ENCODE measurements around the gene INSYN2A.

Gene INSYN2A

DNA sequence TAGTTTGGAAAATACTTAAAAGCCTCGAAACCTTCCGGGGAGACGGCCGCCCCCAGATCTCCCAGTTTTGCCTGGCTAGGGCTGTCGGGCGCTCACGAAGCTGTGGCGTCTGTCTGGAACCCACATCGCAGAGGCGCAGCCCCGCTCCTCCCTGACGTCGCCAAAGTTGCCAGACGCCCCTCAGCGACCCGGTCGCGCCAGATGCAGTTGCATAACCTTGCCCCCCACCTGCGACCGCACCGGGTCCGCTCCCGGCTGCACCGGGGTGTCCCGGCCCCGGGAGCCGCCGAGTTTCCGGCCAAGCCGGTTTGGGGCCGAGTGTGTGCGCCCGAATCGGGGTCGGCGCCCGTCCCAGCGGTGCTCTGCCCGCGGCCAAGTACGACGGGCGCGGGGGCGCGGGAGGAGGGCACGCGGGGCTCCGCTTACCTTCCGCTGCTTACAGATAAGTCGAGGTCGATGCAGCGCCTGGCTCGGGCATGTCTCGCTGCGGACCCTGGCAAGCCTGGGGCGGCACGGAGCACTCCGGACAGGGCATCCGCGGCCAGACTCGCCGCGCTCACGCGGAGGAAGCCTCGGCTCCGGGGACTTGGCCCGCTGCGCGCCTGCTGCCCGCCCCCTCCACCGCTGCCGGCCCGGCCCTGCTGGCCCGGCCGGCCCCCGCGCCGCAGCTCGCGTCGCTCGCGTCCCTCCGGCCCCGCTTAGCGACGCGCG is 665 bp downstream of the INSYN2A start:
- DNase-seq (ENCODE audit: low spot score) = peak; percentile 76

GRCh38 chr10:127195041-127195506 is 1.3 kb downstream of the INSYN2A start:
- DNase-seq (ENCODE audit: low spot score) = peak; percentile 68

- no peak for DNase-seq (ENCODE audit: low spot score)
Measured at GRCh38 chr10:127194599-127194998, 1.8 kb downstream of the INSYN2A start.

- DNase-seq (ENCODE audit: low spot score) = no peak
Measured at GRCh38 chr10:127194111-127194510, 2.3 kb downstream of the INSYN2A start.

DNA sequence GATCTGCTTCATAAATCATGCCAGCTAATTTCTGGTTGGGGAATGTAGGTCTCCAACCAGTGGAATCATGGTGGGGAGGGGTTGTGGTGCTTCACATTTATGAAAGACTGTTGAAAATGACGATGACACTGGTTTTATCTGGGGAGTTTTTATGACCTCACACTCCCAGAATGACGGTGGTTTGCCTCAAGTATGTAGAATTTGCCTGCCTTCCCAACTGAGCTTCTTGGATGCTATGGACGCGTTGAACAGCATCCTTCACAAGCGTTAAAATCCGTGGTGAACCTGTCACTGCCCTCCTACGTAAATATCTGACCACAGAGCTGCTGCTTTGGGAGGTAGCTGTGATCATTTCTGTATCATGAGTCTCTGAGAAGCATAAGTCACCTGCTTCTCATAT is 3.3 kb downstream of the INSYN2A start:
- peak; percentile 28 for DNase-seq (ENCODE audit: low spot score)

GRCh38 chr10:127190427-127190826 is 6.0 kb downstream of the INSYN2A start:
- no peak for DNase-seq (ENCODE audit: low spot score)

GRCh38 chr10:127189226-127189625 is 7.2 kb downstream of the INSYN2A start:
- DNase-seq (ENCODE audit: low spot score) = no peak

DNA sequence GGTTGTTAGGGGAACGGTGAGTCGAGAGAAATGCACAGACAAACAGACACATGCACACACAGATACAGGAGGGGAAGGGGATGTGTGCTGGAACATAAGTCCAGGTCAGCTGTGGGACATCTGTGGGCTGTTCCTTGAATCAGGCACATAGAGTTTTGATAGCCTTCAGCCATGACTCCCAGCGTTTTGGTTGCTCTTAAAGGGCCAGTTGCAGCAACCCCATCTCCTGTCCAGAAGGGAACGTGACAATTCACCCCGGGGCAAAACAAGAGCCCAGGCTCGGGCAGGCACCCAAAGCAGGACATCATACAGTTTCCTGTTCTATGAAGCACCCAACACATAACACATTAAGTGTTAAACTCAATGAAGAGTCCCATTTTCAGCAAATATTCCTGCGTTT is 9.6 kb downstream of the INSYN2A start:
- DNase-seq (ENCODE audit: low spot score) = no peak

GRCh38 chr10:127184582-127184981 is 11.8 kb downstream of the INSYN2A start:
- no peak for DNase-seq (ENCODE audit: low spot score)

DNA sequence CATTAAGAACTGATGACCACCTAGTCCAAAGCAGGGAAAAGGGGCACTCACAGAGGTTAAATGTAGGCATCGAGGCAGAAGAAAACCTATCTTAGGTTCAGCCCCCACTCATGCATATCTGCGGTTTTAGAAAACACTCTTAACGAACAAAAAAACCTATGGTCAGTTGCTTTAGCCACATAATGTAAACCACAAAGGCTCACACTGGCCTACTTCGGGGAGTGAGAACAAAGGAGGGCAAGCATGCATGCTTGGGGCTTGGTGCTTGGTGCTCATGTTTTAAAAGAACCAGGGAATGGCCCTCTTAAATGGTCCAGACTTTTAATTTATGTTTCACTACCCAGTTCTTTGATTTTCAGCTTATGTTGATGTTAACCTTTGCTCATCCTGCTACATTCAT is 14.2 kb downstream of the INSYN2A start:
- DNase-seq (ENCODE audit: low spot score) = no peak

GRCh38 chr10:127179612-127180250 is 16.7 kb downstream of the INSYN2A start:
- DNase-seq (ENCODE audit: low spot score) = no peak

DNA sequence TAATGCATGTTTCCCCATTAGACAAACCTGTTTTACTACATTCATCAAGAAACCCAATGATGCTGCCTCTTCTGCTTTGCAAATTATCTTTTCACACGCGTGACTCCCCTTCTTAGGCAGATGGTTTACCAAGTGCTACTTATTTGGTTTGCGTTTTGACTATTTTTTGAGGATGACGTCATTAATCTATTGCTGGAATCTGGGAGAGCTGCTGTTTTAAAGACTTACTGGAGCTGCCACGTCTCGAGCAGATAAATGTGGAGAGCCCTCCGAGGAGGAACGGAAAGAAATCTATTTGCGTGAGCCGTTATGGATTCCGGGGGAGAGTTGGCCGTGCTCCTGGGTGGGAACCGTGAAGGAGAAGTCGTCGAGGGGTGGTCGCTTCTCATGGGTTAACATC is 19.7 kb downstream of the INSYN2A start:
- DNase-seq (ENCODE audit: low spot score) = no peak

- no peak for DNase-seq (ENCODE audit: low spot score)
Measured at GRCh38 chr10:127175357-127176110, 20.9 kb downstream of the INSYN2A start.

DNA sequence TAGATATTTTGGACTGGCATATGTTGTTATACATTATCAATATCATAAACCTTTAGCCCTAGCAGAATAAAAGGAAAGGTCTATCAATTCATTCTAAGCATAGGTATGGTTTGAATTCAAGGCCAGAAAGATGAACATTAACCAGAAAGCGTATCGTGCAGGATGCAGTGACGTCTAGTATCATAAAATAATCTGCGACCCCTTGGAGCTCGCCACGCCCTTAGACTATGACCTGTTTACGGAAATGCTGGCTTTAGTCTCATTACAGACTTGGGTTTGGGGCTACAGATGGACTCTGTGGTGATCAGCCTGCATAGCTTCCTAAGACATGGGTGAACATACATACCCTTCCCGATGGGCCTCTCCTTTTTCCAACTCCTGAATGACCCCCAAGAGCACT is 21.5 kb downstream of the INSYN2A start:
- no peak for DNase-seq (ENCODE audit: low spot score)

- no peak for DNase-seq (ENCODE audit: low spot score)
Measured at GRCh38 chr10:127168261-127168660, 28.1 kb downstream of the INSYN2A start.

DNA sequence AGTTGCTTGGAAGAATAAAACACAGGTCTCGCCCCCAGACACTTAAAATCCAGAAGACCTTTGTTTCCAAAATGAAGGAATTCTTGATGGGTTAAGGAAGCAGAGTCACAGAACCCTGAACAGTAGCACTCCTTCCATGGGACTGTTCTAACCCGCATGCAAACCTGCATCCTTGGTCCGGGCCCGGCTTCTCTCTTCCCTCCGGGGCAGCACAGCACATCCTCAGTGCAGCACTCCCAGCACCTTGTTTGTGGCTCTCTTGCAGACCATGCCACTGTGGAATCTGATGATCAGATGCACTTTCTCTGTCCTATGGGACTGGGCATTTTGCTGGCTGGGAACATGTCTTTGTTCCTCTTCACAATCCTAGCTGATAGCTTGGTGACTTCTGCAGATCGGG is 33.5 kb downstream of the INSYN2A start:
- DNase-seq (ENCODE audit: low spot score) = no peak

DNA sequence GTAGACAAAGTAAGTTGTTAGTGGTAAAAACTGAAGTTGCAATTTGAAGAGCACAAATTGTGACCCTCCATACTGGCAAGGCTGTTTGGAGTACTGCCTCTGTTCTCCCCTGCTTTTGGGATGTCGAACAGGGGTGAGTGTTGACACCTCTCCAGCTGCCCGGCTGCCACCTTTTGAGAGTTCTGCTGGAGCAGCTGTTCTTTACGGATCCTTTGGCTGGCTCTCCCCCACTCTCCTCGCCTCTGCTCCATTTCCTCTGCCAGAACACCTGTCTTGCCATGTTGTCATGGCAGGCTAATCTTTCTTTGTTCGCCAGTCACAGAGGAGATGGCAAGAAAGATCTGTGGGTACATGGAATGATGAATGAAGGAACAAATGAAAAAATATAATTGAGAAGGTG is 34.9 kb downstream of the INSYN2A start:
- DNase-seq (ENCODE audit: low spot score) = no peak

DNA sequence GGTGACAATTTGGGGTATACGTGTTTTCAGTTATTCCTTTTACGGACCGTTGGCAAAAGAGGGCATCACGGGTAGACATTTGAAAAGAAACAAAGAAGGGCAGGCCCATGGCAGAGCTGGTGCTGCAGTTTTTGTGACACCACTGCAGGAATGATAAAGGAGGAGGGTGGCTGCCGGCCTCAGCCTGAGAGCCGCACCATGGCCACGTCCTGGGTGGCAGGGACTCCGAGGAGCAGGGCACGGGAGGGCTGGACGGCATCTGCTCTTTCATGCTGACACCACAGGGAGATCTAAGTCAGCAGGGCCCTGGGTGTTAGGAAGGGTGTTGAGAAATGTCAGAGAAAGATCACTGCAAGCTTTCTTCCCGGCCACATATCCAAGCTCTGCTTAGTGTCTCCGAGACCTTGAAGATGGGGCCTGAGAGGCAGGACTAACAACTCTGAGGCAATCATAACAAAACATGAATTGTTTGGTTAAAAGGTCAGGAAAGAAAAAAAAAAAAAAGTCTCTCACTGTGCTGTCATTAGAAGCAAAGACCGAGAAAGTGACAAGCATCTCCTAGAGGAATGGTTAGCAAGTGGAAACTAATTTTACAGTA is 36.6 kb downstream of the INSYN2A start:
- no peak for DNase-seq (ENCODE audit: low spot score)

DNA sequence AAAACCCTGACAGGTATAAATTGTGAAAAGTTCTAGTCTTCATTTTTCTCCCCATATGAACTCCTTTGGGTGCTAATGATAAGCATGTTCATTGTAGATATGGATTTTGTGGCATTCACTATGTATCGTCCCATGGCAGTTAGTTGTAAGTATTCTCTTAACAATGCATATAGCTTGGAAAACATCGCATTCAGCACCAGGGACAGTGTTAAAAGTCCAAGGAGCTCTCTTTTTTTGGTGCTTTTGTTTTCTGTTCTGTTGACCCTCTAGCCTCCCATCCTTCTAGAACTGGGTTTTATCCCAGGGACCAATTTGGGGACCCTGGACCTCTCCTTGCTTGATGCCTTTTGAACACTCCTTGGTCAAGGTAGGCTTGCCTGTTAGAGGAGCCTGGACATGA is 37.7 kb downstream of the INSYN2A start:
- DNase-seq (ENCODE audit: low spot score) = no peak

DNA sequence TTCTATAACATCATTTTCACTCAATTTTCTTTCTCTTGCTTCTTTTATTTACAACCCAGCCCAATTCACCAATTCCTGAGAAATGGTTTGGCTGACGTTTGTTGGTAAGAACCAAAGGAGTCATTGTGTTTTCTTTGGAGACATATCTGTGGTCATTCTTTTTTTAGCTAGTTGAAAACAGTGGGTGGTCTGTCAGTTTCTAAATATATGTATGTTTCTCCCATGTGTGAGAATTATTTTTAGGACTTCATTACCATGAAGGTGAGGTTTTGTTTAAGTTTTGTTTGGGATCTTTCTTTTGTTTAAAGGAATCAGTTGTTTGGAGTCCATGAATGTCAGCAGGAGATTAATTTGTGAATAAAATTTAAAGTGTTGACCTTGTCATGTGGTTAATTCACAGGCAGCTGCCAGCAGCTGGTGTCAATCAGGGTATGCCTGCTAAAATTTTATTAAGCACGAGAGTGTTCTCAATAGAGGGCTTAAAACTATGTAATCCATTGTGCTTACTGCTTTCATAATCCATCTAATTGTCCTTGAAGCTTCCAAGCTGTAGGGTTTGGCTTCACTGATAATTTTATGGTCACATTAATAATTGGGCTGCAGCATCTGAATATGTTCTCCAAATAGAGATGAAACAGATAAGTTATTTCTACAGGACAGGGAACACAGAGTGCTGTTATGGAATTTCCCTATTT is 38.7 kb downstream of the INSYN2A start:
- peak; percentile 27 for DNase-seq (ENCODE audit: low spot score)

GRCh38 chr10:127157089-127157488 is 39.3 kb downstream of the INSYN2A start:
- DNase-seq (ENCODE audit: low spot score) = no peak
